A549 (cell line): ENCODE measurements around the gene CD2AP. TPM values are rescaled to one million over a fixed set of nuclear protein-coding genes. Genes with fewer than 3 reads are reported as not detected.

ENCODE experiments used
- ATAC-seq, 2 experiments: fragments of 200-7000 bp in 1 of 2; fragments of >200 bp in 1 of 2; cut with Nextera tagmentation in 1 of 2; cut with Tn5 transposase in 1 of 2; 3 replicates each; pipeline versions ENCODE4 v1.8.0 to v1.9.1; 2018 to 2020; ENCODE audit warnings: mild to moderate bottlenecking in 1 of 2, moderate library complexity in 1 of 2
- CTCF ChIA-PET: fragments of 300-600 bp; sonication (Branson Sonifier 250); formaldehyde crosslinking; extraction: SDS; loops from one replicate; lab custom pipeline; 2021; ENCODE audit warnings: antibody characterized with exemption, inconsistent platforms; lab: Yijun Ruan, JAX
- POLR2A ChIA-PET: fragments of 350-600 bp; formaldehyde crosslinking; extraction: SDS; loops from one replicate; lab custom pipeline; 2021; ENCODE audit warnings: antibody characterized with exemption, inconsistent platforms; lab: Yijun Ruan, JAX
- DNase-seq, 2 experiments: peaks; one replicate each; pipeline versions ENCODE4 v3.0.0 to v3.0.0-alpha.2; 2011 to 2016; ENCODE audit warnings: low read depth in 1 of 2, low spot score in 1 of 2
- FAIRE-seq: peaks from 2 replicates; lab custom pipeline; 2011; peaks lifted over from hg19 to GRCh38; lab: Jason Lieb, UNC
- H3K27ac ChIP-seq, 2 experiments: fragments of >200 bp; sonication (Bioruptor Twin); formaldehyde crosslinking; 3 replicates each; pipeline ENCODE4 v1.5.1; 2016 to 2017
- H3K4me1 ChIP-seq: fragments of >200 bp; sonication (Bioruptor Twin); formaldehyde crosslinking; 3 replicates; pipeline ENCODE4 v1.6.1; 2016
- H3K4me2 ChIP-seq: fragments of >200 bp; sonication (Bioruptor Twin); formaldehyde crosslinking; 3 replicates; pipeline ENCODE4 v1.6.1; 2016
- H3K4me3 ChIP-seq: fragments of >200 bp; sonication (Bioruptor Twin); formaldehyde crosslinking; 3 replicates; pipeline ENCODE4 v1.5.1; 2016
- H3K9me3 ChIP-seq: fragments of >200 bp; sonication (Bioruptor Twin); formaldehyde crosslinking; 3 replicates; pipeline ENCODE4 v1.6.1; 2016
- BHLHE40 ChIP-seq: IDR thresholded peaks from 2 replicates; pipeline ENCODE4 v1.6.1; 2012; ENCODE audit warnings: low read depth, low read length, inconsistent platforms
- CBX8 ChIP-seq: fragments of 200-600 bp; sonication (generic); IDR thresholded peaks from 2 replicates; pipeline ENCODE4 v1.6.1; 2016
- CEBPB ChIP-seq, 2 experiments: fragments of >200 bp in 1 of 2; sonication (Bioruptor Twin) in 1 of 2; formaldehyde crosslinking in 1 of 2; IDR thresholded peaks; 2 replicates each; pipeline ENCODE4 v1.6.1; 2012 to 2016
- CHD2 ChIP-seq: fragments of 150-350 bp; IDR thresholded peaks from 2 replicates; pipeline ENCODE4 v1.6.1; 2014; ENCODE audit warnings: low read length; ENCODE audit not compliant: partially characterized antibody
- CHD4 ChIP-seq: fragments of 200-600 bp; sonication (generic); IDR thresholded peaks from 2 replicates; pipeline ENCODE4 v1.6.1; 2016; ENCODE audit warnings: antibody characterized with exemption, mild to moderate bottlenecking, borderline replicate concordance
- EHMT2 ChIP-seq: fragments of 200-600 bp; sonication (generic); IDR thresholded peaks from 2 replicates; pipeline ENCODE4 v1.6.1; 2016; ENCODE audit warnings: antibody characterized with exemption, low read depth, mild to moderate bottlenecking, moderate library complexity
- ESRRA ChIP-seq: fragments of 150-350 bp; IDR thresholded peaks from 2 replicates; pipeline ENCODE4 v1.6.1; 2014; ENCODE audit warnings: mild to moderate bottlenecking, low read length, borderline replicate concordance
- FOSB ChIP-seq: fragments of 250-450 bp; sonication (Bioruptor Pico); IDR thresholded peaks from 2 replicates; pipeline ENCODE4 v1.5.0; 2020; ENCODE audit warnings: mild to moderate bottlenecking, moderate library complexity
- FOSL2 ChIP-seq, 2 experiments: fragments of 450-650 bp in 1 of 2; fragments of >200 bp in 1 of 2; sonication (Bioruptor Twin) in 1 of 2; formaldehyde crosslinking; IDR thresholded peaks; 2 replicates each; pipeline versions ENCODE4 v1.5.0 to v1.6.1; 2016 to 2020; ENCODE audit warnings: mild to moderate bottlenecking in 1 of 2, moderate library complexity in 1 of 2
- HDAC2 ChIP-seq: fragments of 200-600 bp; sonication (generic); IDR thresholded peaks from 2 replicates; pipeline ENCODE4 v1.6.1; 2016
- HOXA7 ChIP-seq: fragments of 250-450 bp; sonication (Bioruptor Pico); IDR thresholded peaks from 2 replicates; pipeline ENCODE4 v1.5.0; 2020; ENCODE audit warnings: mild to moderate bottlenecking, moderate library complexity
- KDM1A ChIP-seq: fragments of 200-600 bp; sonication (generic); IDR thresholded peaks from 2 replicates; pipeline ENCODE4 v1.6.1; 2016; ENCODE audit warnings: low read depth, mild to moderate bottlenecking
- MAFK ChIP-seq: fragments of 450-650 bp; IDR thresholded peaks from 2 replicates; pipeline ENCODE4 v1.6.1; 2014; ENCODE audit not compliant: partially characterized antibody
- MYC ChIP-seq: IDR thresholded peaks from 2 replicates; pipeline ENCODE4 v1.6.1; 2012; ENCODE audit warnings: mild to moderate bottlenecking, inconsistent platforms, low read length, improper control_type of control experiment, borderline replicate concordance
- NFE2L2 ChIP-seq: fragments of 150-350 bp; conservative IDR thresholded peaks from 2 replicates; pipeline ENCODE4 v1.6.1; 2014; ENCODE audit warnings: low read length
- NR3C1 ChIP-seq: fragments of >200 bp; sonication (Bioruptor Twin); formaldehyde crosslinking; IDR thresholded peaks from 3 replicates; pipeline ENCODE4 v1.6.1; 2017
- POLR2A ChIP-seq: IDR thresholded peaks from 2 replicates; pipeline ENCODE4 v1.6.1; 2012; ENCODE audit warnings: mild to moderate bottlenecking, low read length
- POLR2AphosphoS2 ChIP-seq: conservative IDR thresholded peaks from 2 replicates; pipeline ENCODE4 v1.6.1; 2012; ENCODE audit warnings: low read length, improper control_type of control experiment, inconsistent platforms
- RARB ChIP-seq: fragments of 250-450 bp; sonication (Bioruptor Pico); IDR thresholded peaks from 2 replicates; pipeline ENCODE4 v1.8.0; 2021; ENCODE audit warnings: mild to moderate bottlenecking, moderate library complexity
- RCOR1 ChIP-seq: fragments of 150-350 bp; IDR thresholded peaks from 2 replicates; pipeline ENCODE4 v1.6.1; 2014; ENCODE audit warnings: antibody characterized with exemption, low read length, low read depth
- SREBF2 ChIP-seq: fragments of 450-650 bp; IDR thresholded peaks from 2 replicates; pipeline ENCODE4 v1.6.1; 2014; ENCODE audit warnings: mild to moderate bottlenecking, moderate library complexity
- ZFP36 ChIP-seq: fragments of 450-650 bp; IDR thresholded peaks from 2 replicates; pipeline ENCODE4 v1.6.1; 2014; ENCODE audit warnings: borderline replicate concordance; ENCODE audit not compliant: partially characterized antibody
- ZNF302 ChIP-seq: fragments of 250-450 bp; sonication (Bioruptor Pico); IDR thresholded peaks from 2 replicates; pipeline ENCODE4 v1.9.0; 2021; ENCODE audit warnings: inconsistent platforms, mild to moderate bottlenecking, moderate library complexity
- ZSCAN20 ChIP-seq: fragments of 250-450 bp; sonication (Bioruptor Pico); IDR thresholded peaks from 2 replicates; pipeline ENCODE4 v1.8.0; 2022; ENCODE audit warnings: mild to moderate bottlenecking, moderate library complexity
- WGBS: methylation state at CpG from one replicate; pipeline ENCODE4 v1.1.6; 2017; ENCODE audit errors: missing lambda C conversion rate; 5-methylcytosine and 5-hydroxymethylcytosine counted together
- polyA plus RNA-seq, 4 experiments: library from polyadenylated mRNA; depleted of rRNA in 3 of 4; stranded (reverse); fragments of >200 nt; fragmentation: RNase III in 1 of 4; extraction: RNeasy Plus Mini Kit Qiagen cat#74134 plus additional on column Dnase treatment in 1 of 4; gene quantifications; 2 replicates in 3 of 4; 3 replicates in 1 of 4; pipeline ENCODE4 v1.2.3, GENCODE V29; 2011 to 2017
- TF ChIP-seq, protein P1 (sequence below): fragments of 150-350 bp; IDR thresholded peaks from 2 replicates; pipeline ENCODE4 v1.6.1; 2014; ENCODE audit warnings: low read depth, mild to moderate bottlenecking, low read length
- TF ChIP-seq, protein P2 (sequence below): IDR thresholded peaks from 2 replicates; pipeline ENCODE4 v1.6.1; 2012
- TF ChIP-seq, protein P3 (sequence below): fragments of >200 bp; sonication (Bioruptor Twin); formaldehyde crosslinking; IDR thresholded peaks from 3 replicates; pipeline ENCODE4 v1.6.1; 2016

The CD2AP gene
- polyA plus RNA-seq, 2 of the 4 experiments (the other 2 are of a cell fraction): 18.8 to 35.7 TPM

DNA sequence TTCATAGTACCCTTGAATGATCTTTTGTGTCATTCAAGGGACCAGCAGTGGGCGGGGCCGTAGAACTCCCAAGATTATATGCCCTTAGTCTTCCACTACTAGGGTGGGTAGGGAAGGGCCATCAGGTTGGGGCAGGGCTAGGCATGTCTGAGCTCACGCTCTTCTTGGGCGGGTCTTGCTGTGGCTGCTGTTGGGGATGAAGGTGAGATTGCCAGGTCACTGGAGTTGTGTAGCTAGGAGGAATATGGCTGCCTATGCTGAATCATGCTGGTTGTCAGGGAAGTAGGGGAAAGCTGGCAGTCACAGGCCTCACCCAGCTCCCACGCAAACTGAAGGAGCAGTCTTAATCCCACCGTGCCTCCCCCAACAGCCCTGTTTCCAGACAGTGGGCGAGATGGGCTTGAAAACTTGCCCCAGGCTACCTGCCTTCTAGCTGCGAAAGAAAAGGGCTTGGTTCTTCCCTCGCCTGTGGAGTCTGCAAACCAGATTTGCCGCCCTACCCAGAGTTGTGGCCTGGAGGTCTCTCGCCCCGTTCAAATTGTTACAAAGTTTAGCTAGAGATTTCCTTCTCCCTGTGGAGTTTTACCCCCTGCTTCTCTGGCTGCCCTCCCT is 144.4 kb downstream of the CD2AP start:
- FAIRE-seq: no peak
- Histone ChIP-seq H3K4me2 (no peak overlapping the region), H3K27ac (no peak overlapping the region; a peak in 1 of 6 replicates), H3K4me1 (no peaks in the 10 kb centered on the region), H3K4me3 (no peak overlapping the region), H3K9me3 (no peaks in the 10 kb centered on the region)
- WGBS: 88% methylated on average over 11 of the region's 12 CpGs
- ChIA-PET CTCF (interaction anchor here (0.5 to 2.5 kb wide), 3 partner anchors 10 to 1957 kb away, joined by 4 to 10 read pairs (median 5); no protein-coding TSS in a partner anchor), POLR2A (no interaction called here)
- no peak for DNase-seq
- no peak for ATAC-seq
- TF ChIP-seq RARB (CRISPR knock-in tag): no peak
- TF ChIP-seq, protein P1, sequence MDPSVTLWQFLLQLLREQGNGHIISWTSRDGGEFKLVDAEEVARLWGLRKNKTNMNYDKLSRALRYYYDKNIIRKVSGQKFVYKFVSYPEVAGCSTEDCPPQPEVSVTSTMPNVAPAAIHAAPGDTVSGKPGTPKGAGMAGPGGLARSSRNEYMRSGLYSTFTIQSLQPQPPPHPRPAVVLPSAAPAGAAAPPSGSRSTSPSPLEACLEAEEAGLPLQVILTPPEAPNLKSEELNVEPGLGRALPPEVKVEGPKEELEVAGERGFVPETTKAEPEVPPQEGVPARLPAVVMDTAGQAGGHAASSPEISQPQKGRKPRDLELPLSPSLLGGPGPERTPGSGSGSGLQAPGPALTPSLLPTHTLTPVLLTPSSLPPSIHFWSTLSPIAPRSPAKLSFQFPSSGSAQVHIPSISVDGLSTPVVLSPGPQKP: no peak
- TF ChIP-seq CEBPB (IDR thresholded peaks at IDR 0.05): no peak
- no peak for TF ChIP-seq ESRRA
- TF ChIP-seq EHMT2: no peak

DNA sequence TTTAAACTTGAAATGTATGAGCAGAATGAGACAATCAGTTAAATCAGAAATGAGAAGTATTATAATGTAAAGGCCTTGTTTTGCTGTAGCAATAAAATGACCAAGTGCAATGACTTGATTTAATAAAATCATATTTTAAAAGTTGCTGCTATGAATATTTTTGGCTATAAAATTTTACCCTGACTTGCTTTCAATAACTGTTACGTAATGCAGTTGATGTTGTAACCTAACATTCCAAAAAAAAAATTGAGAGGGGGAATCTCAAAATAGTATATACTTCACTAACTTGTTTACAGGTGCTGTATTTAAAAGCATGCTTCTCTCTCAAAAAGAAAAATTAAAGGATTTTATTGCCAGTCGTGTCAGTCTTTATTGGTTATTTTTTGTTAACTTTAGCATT is 149.2 kb downstream of the CD2AP start:
- H3K9me3 ChIP-seq: no peaks in the 10 kb centered on the region
- POLR2A ChIA-PET: no interaction called here
- no peak overlapping the region for H3K27ac ChIP-seq
- 72% methylated on average over 2 of the region's 2 CpGs for WGBS
- DNase-seq: no peak
- H3K4me3 ChIP-seq: no peak overlapping the region
- CTCF ChIA-PET: no interaction called here
- no peaks in the 10 kb centered on the region for H3K4me1 ChIP-seq
- no peak for ATAC-seq
- no peak overlapping the region for H3K4me2 ChIP-seq
- FAIRE-seq: no peak
- no peak for TF ChIP-seq POLR2A
- TF ChIP-seq ZSCAN20 (CRISPR knock-in tag): no peak
- no peak for TF ChIP-seq CHD4
- TF ChIP-seq NFE2L2: no peak
- TF ChIP-seq HOXA7 (CRISPR knock-in tag): no peak
- TF ChIP-seq MAFK: no peak
- no peak for TF ChIP-seq POLR2AphosphoS2
- TF ChIP-seq, protein P1: no peak
- TF ChIP-seq, protein P2, sequence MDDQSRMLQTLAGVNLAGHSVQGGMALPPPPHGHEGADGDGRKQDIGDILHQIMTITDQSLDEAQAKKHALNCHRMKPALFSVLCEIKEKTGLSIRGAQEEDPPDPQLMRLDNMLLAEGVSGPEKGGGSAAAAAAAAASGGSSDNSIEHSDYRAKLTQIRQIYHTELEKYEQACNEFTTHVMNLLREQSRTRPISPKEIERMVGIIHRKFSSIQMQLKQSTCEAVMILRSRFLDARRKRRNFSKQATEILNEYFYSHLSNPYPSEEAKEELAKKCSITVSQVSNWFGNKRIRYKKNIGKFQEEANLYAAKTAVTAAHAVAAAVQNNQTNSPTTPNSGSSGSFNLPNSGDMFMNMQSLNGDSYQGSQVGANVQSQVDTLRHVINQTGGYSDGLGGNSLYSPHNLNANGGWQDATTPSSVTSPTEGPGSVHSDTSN: no peak
- no peak for TF ChIP-seq SREBF2
- no peak for TF ChIP-seq KDM1A
- no peak for TF ChIP-seq CHD2
- TF ChIP-seq, all 56 proteins: peak for 0

DNA sequence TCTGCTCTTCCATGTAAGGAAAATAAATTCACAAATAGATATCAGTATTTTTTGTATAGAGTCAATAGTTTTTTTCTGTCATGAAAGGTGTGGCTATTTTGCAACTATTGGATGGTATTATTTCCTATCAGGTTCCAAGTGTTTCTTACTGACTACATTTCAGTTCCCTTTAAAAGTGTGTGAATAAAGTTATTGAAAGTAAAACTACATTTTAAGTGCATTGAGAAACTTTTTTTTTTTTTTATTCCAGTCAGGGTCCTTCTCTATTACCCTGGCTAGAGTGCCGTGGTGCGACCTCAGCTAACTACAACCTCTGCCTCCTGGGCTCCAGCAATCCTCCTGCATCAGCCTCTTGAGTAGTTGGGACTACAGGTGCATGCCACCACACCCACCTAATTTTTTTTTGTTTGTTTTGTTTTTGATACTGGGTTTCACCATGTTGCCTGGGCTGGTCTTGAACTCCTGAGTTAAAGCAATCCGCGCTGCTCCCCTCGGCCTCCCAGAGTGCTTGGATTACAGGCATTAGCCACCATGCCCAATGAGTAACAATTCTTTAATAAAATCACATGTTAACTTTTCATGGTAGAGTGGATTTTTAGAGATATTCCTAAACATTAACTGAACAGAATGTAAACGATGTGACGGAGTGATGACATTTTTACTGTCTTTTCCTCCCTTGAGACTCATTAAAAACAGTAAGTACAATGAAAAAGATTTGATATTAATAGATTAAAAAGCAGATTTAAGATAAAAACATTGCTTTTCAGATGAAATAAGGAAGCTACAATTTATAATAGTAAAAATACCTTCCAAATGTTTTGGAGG is 151.1 kb downstream of the CD2AP start:
- ChIA-PET POLR2A (no interaction called here), CTCF (interaction anchor here (0.8 to 7.4 kb wide), 4 partner anchors 105 to 215 kb away, joined by 3 to 67 read pairs (median 30); partner anchors contain the start of gene OPN5)
- 89% methylated on average over 7 of the region's 7 CpGs for WGBS
- Histone ChIP-seq H3K4me2 (no peak overlapping the region), H3K4me3 (no peak overlapping the region), H3K4me1 (no peaks in the 10 kb centered on the region), H3K27ac (no peak overlapping the region), H3K9me3 (no peaks in the 10 kb centered on the region)
- TF ChIP-seq CBX8 (no peak), MYC (no peak), SREBF2 (no peak), FOSL2 (IDR thresholded peaks at IDR 0.05) (no peak), FOSL2 (CRISPR knock-in tag; IDR thresholded peaks at IDR 0.05) (no peak), RCOR1 (no peak), POLR2AphosphoS2 (no peak), HDAC2 (no peak), FOSB (no peak), ZNF302 (CRISPR knock-in tag) (no peak), EHMT2 (no peak), ZFP36 (no peak), CHD4 (no peak), NR3C1 (no peak), MAFK (no peak), BHLHE40 (no peak)
- TF ChIP-seq, protein P3, sequence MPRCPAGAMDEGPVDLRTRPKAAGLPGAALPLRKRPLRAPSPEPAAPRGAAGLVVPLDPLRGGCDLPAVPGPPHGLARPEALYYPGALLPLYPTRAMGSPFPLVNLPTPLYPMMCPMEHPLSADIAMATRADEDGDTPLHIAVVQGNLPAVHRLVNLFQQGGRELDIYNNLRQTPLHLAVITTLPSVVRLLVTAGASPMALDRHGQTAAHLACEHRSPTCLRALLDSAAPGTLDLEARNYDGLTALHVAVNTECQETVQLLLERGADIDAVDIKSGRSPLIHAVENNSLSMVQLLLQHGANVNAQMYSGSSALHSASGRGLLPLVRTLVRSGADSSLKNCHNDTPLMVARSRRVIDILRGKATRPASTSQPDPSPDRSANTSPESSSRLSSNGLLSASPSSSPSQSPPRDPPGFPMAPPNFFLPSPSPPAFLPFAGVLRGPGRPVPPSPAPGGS: no peak
- TF ChIP-seq, protein P2: no peak
- no peak for FAIRE-seq
- ATAC-seq: no peak
- no peak for DNase-seq
